GM12878 (cell line): ENCODE data around the gene RAB43. TPM values are rescaled to one million over a fixed set of nuclear protein-coding genes. Genes with fewer than 3 reads are reported as not detected.

Experiments
- ATAC-seq: fragments of 200-7000 bp; cut with Tn5 transposase; 3 replicates; pipeline ENCODE4 v1.9.1; 2020; ENCODE audit warnings: mild to moderate bottlenecking, moderate library complexity
- BruUV-seq: library from RNA; stranded (reverse); fragments of 400-500 nt; replicated peaks from 2 replicates; lab custom pipeline; 2021; lab: Mats Ljungman, UMichigan
- CTCF ChIA-PET: fragments of 300-600 bp; sonication (Branson Sonifier 250); formaldehyde crosslinking; extraction: SDS; loops from one replicate; lab custom pipeline; 2021; ENCODE audit warnings: inconsistent platforms; lab: Yijun Ruan, JAX
- POLR2A ChIA-PET: fragments of 350-600 bp; formaldehyde crosslinking; extraction: SDS; loops from one replicate; lab custom pipeline; 2021; ENCODE audit warnings: inconsistent platforms; lab: Charles Lee
- RAD21 ChIA-PET: fragments of 300-600 bp; sonication (Branson Sonifier 250); formaldehyde crosslinking; loops from one replicate; lab custom pipeline; 2023; ENCODE audit warnings: antibody characterized with exemption; ENCODE audit not compliant: unreplicated experiment; lab: Charles Lee
- SMC1A ChIA-PET: fragments of 300-600 bp; sonication (Branson Sonifier 250); formaldehyde crosslinking; loops from one replicate; lab custom pipeline; 2023; ENCODE audit not compliant: unreplicated experiment, uncharacterized antibody; lab: Charles Lee
- DNase-seq: peaks from one replicate; pipeline ENCODE4 v3.0.0-alpha.2; 2011; ENCODE audit warnings: low read depth, low spot score
- FAIRE-seq: peaks from 3 replicates; lab custom pipeline; 2011; peaks lifted over from hg19 to GRCh38; lab: Jason Lieb, UNC
- H2AFZ ChIP-seq: 2 replicates; pipeline ENCODE4 v1.6.0; 2011; ENCODE audit warnings: low read depth, low read length, control low read depth; ENCODE audit not compliant: control insufficient read depth
- H3K27ac ChIP-seq: 2 replicates; pipeline ENCODE4 v1.5.1; 2011; ENCODE audit warnings: control low read depth; ENCODE audit not compliant: control insufficient read depth, insufficient read depth
- H3K27me3 ChIP-seq, 2 experiments: replicated peaks in 1 of 2; 2 replicates each; pipeline versions ENCODE4 v1.6.0 to v1.6.1; 2011; ENCODE audit warnings: low read length in 1 of 2; ENCODE audit not compliant: control insufficient read depth in 2 of 2, insufficient read depth in 2 of 2
- H3K36me3 ChIP-seq, 2 experiments: 2 replicates each; pipeline ENCODE4 v1.5.1; 2011; ENCODE audit warnings: low read length in 1 of 2; ENCODE audit not compliant: control insufficient read depth in 2 of 2, insufficient read depth in 2 of 2
- H3K4me1 ChIP-seq: 2 replicates; pipeline ENCODE4 v1.6.1; 2011; ENCODE audit warnings: mild to moderate bottlenecking, low read length, moderate library complexity, mixed read lengths; ENCODE audit not compliant: control insufficient read depth, insufficient read depth
- H3K4me2 ChIP-seq: 2 replicates; pipeline ENCODE4 v1.6.0; 2011; ENCODE audit warnings: control low read depth; ENCODE audit not compliant: control insufficient read depth, insufficient read depth
- H3K4me3 ChIP-seq: fragments of 200-600 bp; sonication (generic); 2 replicates; pipeline ENCODE4 v1.5.1; 2016
- H3K79me2 ChIP-seq: 2 replicates; pipeline ENCODE4 v1.6.0; 2011; ENCODE audit warnings: low read length; ENCODE audit not compliant: control insufficient read depth, insufficient read depth
- H3K9ac ChIP-seq: 2 replicates; pipeline ENCODE4 v1.8.0; 2011; ENCODE audit warnings: low read length, control low read depth, mixed read lengths; ENCODE audit not compliant: control insufficient read depth, insufficient read depth
- H3K9me3 ChIP-seq: replicated peaks from 3 replicates; pipeline ENCODE4 v1.5.1; 2011; ENCODE audit warnings: mild to moderate bottlenecking, low read length; ENCODE audit not compliant: control insufficient read depth, insufficient read depth
- H4K20me1 ChIP-seq: 2 replicates; pipeline ENCODE4 v1.6.0; 2011; ENCODE audit not compliant: control insufficient read depth, insufficient read depth
- EGR1 ChIP-seq, 2 experiments: IDR thresholded peaks; 1 replicate in 1 of 2; 2 replicates in 1 of 2; pipeline ENCODE4 v1.6.1; 2011 to 2012; ENCODE audit warnings: low read depth in 2 of 2, low read length in 2 of 2, borderline replicate concordance in 1 of 2, mild to moderate bottlenecking in 1 of 2, moderate library complexity in 1 of 2
- TCF7 ChIP-seq: IDR thresholded peaks from 2 replicates; pipeline ENCODE4 v1.6.1; 2014; ENCODE audit warnings: antibody characterized with exemption, borderline replicate concordance
- ZBTB40 ChIP-seq: fragments of 450-650 bp; IDR thresholded peaks from 2 replicates; pipeline ENCODE4 v1.6.1; 2016; ENCODE audit warnings: mild to moderate bottlenecking, moderate library complexity, borderline replicate concordance
- WGBS: methylation state at CpG from one replicate; pipeline ENCODE4 v1.1.6; 2016; ENCODE audit warnings: low lambda C conversion rate; ENCODE audit not compliant: insufficient replicate concordance, insufficient coverage; ENCODE audit errors: missing lambda C conversion rate; 5-methylcytosine and 5-hydroxymethylcytosine counted together
- in situ Hi-C: fragments of 300-500 bp; cut with MboI; formaldehyde crosslinking; loops from 9 replicates; pipeline ENCODE4 v1.14.3; 2018; ENCODE audit warnings: mixed read lengths
- intact Hi-C: fragments of 100-400 bp; cut with micrococcal nuclease; formaldehyde crosslinking; loops from one replicate; pipeline ENCODE4 v1.14.2; 2022; ENCODE audit not compliant: unreplicated experiment
- polyA plus RNA-seq, 11 experiments: library from polyadenylated mRNA; depleted of rRNA in 4 of 11; unstranded in 6 of 11; stranded (reverse) in 5 of 11; fragments of >200 nt; fragmentation: Nextera tagmentation in 4 of 11; fragmentation: Illumina TruSeq in 1 of 11; extraction: Ambion mirVana in 4 of 11; extraction: Trizol in 1 of 11; gene quantifications; 1 replicate in 1 of 11; 2 replicates in 10 of 11; pipeline versions ENCODE4 v1.2.1 to v1.2.3, GENCODE V29; 2011 to 2016; ENCODE audit warnings: inconsistent platforms in 2 of 11, missing spikeins in 2 of 11, low read depth in 1 of 11
- total RNA-seq, 4 experiments: library from RNA; depleted of rRNA in 3 of 4; stranded (reverse); fragments of >200 nt in 3 of 4; fragmentation: Illumina TruSeq in 1 of 4; extraction: Trizol in 1 of 4; gene quantifications; 2 replicates each; pipeline versions ENCODE4 v1.2.1 to v1.2.3, GENCODE V29; 2013 to 2021

Gene RAB43
- total and polyA plus RNA-seq, 10 of the 15 experiments (the other 5 are each of a cell fraction or from before 2014, with no cell fraction given) = 0.08 to 14.0 (median 4.0) TPM

DNA sequence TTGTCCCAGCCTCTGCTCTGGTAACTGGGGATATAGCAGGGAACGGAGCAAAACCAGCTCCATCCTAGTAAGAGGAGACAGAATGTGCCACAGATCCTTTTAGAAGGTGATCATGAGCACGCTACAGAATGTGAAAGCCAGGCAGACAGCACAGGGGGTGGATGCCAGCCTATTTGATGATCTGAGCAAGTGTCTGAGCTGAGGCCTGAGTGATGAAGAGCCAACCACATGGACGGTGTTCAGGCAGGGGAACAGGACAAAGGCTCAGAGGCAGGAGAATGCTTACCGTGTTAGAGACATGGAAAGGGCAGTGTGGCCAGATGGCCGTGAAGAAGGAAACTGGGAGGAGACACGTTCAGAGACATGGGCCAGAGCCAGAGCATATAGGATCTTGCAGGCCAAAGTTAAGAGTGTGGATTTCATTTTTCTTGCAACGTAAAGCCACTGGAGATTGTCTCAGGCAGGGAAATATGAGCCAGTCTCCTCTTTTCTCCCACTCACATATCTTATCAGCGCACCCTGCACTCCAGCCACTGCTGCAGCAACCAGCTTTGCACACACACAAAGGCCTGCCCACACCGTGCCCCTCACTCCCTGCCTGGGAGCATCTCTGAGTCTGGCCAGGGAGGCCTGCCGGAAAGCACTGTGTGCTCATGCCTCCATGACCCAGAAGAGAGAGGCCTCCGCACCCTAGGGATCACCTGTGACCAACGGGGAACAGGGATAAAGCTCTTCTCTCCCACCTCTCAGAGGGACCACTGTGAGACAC is 20.1 kb downstream of the RAB43 start:
- H4K20me1 ChIP-seq = no peaks in the 10 kb centered on the region
- H3K9me3 ChIP-seq = no peaks in the 10 kb centered on the region
- H2AFZ ChIP-seq = no peak overlapping the region
- ChIA-PET SMC1A (interaction anchor here (1.4 kb wide), 1 partner anchor 17 kb away, joined by 3 read pairs; no protein-coding TSS in a partner anchor), POLR2A (no interaction called here), RAD21 (no interaction called here)
- no peak overlapping the region for H3K27ac ChIP-seq
- in situ Hi-C loops (no loop called here), intact Hi-C loops (no loop called here)
- ATAC-seq = no peak
- TF ChIP-seq TCF7 (no peak), ZBTB40 (no peak), EGR1 (IDR thresholded peaks at IDR 0.05; ENCODE audit: borderline replicate concordance in 1 of 2, low read depth in 2 of 2, low read length in 2 of 2) (no peak)
- TF ChIP-seq, all 136 proteins: peak for 0
- Histone ChIP-seq H3K4me1 (no peaks in the 10 kb centered on the region), H3K79me2 (no peaks in the 10 kb centered on the region), H3K4me2 (no peak overlapping the region), H3K27me3 (no peaks in the 10 kb centered on the region), H3K4me3 (no peak overlapping the region), H3K36me3 (no peaks in the 10 kb centered on the region), H3K9ac (no peak overlapping the region)
- WGBS = 89% methylated on average over 12 of the region's 12 CpGs
- CTCF ChIA-PET = interaction anchor here (1.2 to 2.7 kb wide), 3 partner anchors 48 to 131 kb away, joined by 3 to 9 read pairs (median 7); no protein-coding TSS in a partner anchor
- no peak for DNase-seq
- FAIRE-seq = no peak
- BruUV-seq = no TSS peak
